C4-2B (cell line): ENCODE results near the gene CCDC91.

Experiments used
- CTCF ChIP-seq: fragments of 450-650 bp; conservative IDR thresholded peaks from 2 replicates; pipeline ENCODE4 v1.5.1; 2017; ENCODE audit warnings: mild to moderate bottlenecking
- ZFX ChIP-seq: fragments of 450-650 bp; IDR thresholded peaks from 2 replicates; pipeline ENCODE4 v1.6.1; 2017

- TF ChIP-seq CTCF = 0 out of 2 replicates have a peak, but pooled peaks have one; percentile 6
- peak; percentile 83 for TF ChIP-seq ZFX
Measured at GRCh38 chr12:28190321-28191050, at the start of gene CCDC91.
